ENCODE measurements around the gene SSB. TPM values are rescaled to one million over a fixed set of nuclear protein-coding genes. Genes with fewer than 3 reads are reported as not detected.
A peak's percentile ranks its signal among the peaks of the same experiment; 100 is the strongest.

The SSB gene
- total and polyA plus RNA-seq, 9 of the 15 experiments (the other 6 are each of a cell fraction or from before 2014, with no cell fraction given): 317 to 849 (median 515) TPM

DNA sequence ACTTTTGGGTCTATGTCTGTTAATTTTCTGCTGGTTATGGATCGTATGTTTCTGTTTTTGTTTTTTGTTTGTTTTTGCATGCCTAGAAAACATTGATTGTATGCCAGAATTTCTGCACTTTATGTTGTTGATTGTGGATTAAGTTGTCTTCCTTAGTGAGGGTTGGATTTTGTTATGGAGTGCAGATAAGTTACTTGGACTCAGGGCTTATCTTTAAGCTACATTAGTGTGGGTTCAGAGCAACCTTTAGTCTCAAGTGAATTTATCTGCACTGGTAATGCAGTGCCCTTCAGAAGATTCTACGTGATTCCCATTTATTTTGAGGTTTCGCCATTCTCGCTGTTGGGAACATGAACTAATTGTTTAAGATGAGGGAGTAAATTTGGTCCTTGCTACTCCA, 61.5 kb downstream of the SSB start:
- Histone ChIP-seq H3K4me2 (ENCODE audit: insufficient read depth, low read length) (0 out of 2 replicates have a peak overlapping the region, but pooled peaks have one; percentile 11), H3K4me1 (replicated peaks in 1 of 2; ENCODE audit: control insufficient read depth in 2 of 2, insufficient read depth in 2 of 2, low read length in 2 of 2) (peaks cover 7 to 9% of the 10 kb centered on the region in 2 experiments; a peak in 4 of 5 replicates), H3K9me3 (replicated peaks; ENCODE audit: control insufficient read depth, insufficient read depth, low read depth, low read length) (no peaks in the 10 kb centered on the region), H3K27ac (ENCODE audit: extremely low read depth, low read depth, low read length) (peak overlapping the region; percentile 5; the same call in 1 of the 3 replicates), H4K20me1 (replicated peaks; ENCODE audit: control insufficient read depth, insufficient read depth, low read length) (no peaks in the 10 kb centered on the region; the same call in 1 of the 2 replicates), H3K36me3 (ENCODE audit: control insufficient read depth, insufficient read depth, low read length) (peaks cover 8% of the 10 kb centered on the region; the same call in 1 of the 3 replicates), H3K9ac (ENCODE audit: insufficient read depth in 1 of 2, low read depth in 2 of 2, low read length in 2 of 2) (no peak overlapping the region), H3K27me3 (ENCODE audit: control insufficient read depth in 2 of 2, insufficient read depth in 2 of 2, low read length in 2 of 2) (no peaks in the 10 kb centered on the region), H3K79me2 (ENCODE audit: control insufficient read depth, insufficient read depth, low read length) (peaks cover 74% of the 10 kb centered on the region), H2AFZ (ENCODE audit: low read depth, low read length) (no peak overlapping the region), H3K9me1 (ENCODE audit: control insufficient read depth, insufficient read depth, low read length) (no peaks in the 10 kb centered on the region), H3K4me3 (no peak overlapping the region)
- ChIA-PET POLR2A (interaction anchor here (0.6 to 0.8 kb wide), 2 partner anchors 9 to 106 kb away, joined by 3 to 4 read pairs; no protein-coding TSS in a partner anchor), CTCF (ENCODE audit: low intra/inter-chr PET ratio) (no interaction called here)
- BruUV-seq (replicated peaks): no TSS peak
- ATAC-seq: peak; percentile 69
- in situ Hi-C loops (cut with MboI) (no loop called here), intact Hi-C loops (cut with micrococcal nuclease) (no loop called here)
- FAIRE-seq: peak; percentile 67
- WGBS (ENCODE audit: insufficient coverage, low coverage, missing lambda C conversion rate): 17% methylated on average over 4 of the region's 4 CpGs
- DNase-seq (ENCODE audit: extremely low read depth in 1 of 4, low spot score in 3 of 4): peak in 2 of 4 experiments; percentile 14 to 55
- TF ChIP-seq, protein P1, sequence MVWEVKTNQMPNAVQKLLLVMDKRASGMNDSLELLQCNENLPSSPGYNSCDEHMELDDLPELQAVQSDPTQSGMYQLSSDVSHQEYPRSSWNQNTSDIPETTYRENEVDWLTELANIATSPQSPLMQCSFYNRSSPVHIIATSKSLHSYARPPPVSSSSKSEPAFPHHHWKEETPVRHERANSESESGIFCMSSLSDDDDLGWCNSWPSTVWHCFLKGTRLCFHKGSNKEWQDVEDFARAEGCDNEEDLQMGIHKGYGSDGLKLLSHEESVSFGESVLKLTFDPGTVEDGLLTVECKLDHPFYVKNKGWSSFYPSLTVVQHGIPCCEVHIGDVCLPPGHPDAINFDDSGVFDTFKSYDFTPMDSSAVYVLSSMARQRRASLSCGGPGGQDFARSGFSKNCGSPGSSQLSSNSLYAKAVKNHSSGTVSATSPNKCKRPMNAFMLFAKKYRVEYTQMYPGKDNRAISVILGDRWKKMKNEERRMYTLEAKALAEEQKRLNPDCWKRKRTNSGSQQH (CRISPR knock-in tag; IDR thresholded peaks at IDR 0.05): 0 out of 2 replicates have a peak, but pooled peaks have one; percentile 22
- no peak for TF ChIP-seq U2AF1 (optimal IDR thresholded peaks at IDR 0.05; ENCODE audit: low read depth, low read length)
- peak; percentile 56 for TF ChIP-seq TCF3 (CRISPR knock-in tag; IDR thresholded peaks at IDR 0.05)
- TF ChIP-seq DPF2 (IDR thresholded peaks at IDR 0.05): peak; percentile 84
- TF ChIP-seq NCOA2 (IDR thresholded peaks at IDR 0.05; ENCODE audit: partially characterized antibody in 2 of 2): no peak
- peak; percentile 48 for TF ChIP-seq TAL1 (IDR thresholded peaks at IDR 0.05)
- TF ChIP-seq NFIC (IDR thresholded peaks at IDR 0.05): 0 out of 2 replicates have a peak, but pooled peaks have one; percentile 9
- no peak for TF ChIP-seq BRCA1 (IDR thresholded peaks at IDR 0.05)
- TF ChIP-seq BRCA1 (CRISPR knock-in tag; IDR thresholded peaks at IDR 0.05): no peak
- TF ChIP-seq HDAC1 (IDR thresholded peaks at IDR 0.05): peak in 1 of 2 experiments; percentile 62; a peak in 2 of 4 replicates
- TF ChIP-seq MAFG (tag; conservative IDR thresholded peaks at IDR 0.05): no peak
- TF ChIP-seq ZEB2 (IDR thresholded peaks at IDR 0.05): 0 out of 2 replicates have a peak, but pooled peaks have one; percentile 19
- TF ChIP-seq CBFA2T3 (IDR thresholded peaks at IDR 0.05): peak; percentile 82
- no peak for TF ChIP-seq RBM17 (IDR thresholded peaks at IDR 0.05; ENCODE audit: borderline replicate concordance, low read depth, low read length)
- TF ChIP-seq NFATC3 (IDR thresholded peaks at IDR 0.05): 0 out of 2 replicates have a peak, but pooled peaks have one; percentile 15
- 0 out of 2 replicates have a peak, but pooled peaks have one; percentile 29 for TF ChIP-seq BCOR (IDR thresholded peaks at IDR 0.05)
- TF ChIP-seq ARID2 (IDR thresholded peaks at IDR 0.05): peak; percentile 24; the same call in 1 of the 2 replicates
- peak; percentile 56; the same call in 1 of the 2 replicates for TF ChIP-seq ZBTB2 (IDR thresholded peaks at IDR 0.05)
- TF ChIP-seq, protein P2, sequence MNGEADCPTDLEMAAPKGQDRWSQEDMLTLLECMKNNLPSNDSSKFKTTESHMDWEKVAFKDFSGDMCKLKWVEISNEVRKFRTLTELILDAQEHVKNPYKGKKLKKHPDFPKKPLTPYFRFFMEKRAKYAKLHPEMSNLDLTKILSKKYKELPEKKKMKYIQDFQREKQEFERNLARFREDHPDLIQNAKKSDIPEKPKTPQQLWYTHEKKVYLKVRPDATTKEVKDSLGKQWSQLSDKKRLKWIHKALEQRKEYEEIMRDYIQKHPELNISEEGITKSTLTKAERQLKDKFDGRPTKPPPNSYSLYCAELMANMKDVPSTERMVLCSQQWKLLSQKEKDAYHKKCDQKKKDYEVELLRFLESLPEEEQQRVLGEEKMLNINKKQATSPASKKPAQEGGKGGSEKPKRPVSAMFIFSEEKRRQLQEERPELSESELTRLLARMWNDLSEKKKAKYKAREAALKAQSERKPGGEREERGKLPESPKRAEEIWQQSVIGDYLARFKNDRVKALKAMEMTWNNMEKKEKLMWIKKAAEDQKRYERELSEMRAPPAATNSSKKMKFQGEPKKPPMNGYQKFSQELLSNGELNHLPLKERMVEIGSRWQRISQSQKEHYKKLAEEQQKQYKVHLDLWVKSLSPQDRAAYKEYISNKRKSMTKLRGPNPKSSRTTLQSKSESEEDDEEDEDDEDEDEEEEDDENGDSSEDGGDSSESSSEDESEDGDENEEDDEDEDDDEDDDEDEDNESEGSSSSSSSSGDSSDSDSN (IDR thresholded peaks at IDR 0.05; ENCODE audit: borderline replicate concordance in 1 of 2, low read depth in 2 of 2, low read length in 2 of 2): no peak
